HepG2 (cell line): Measurements from ENCODE around the gene USP25. TPM values are rescaled to one million over a fixed set of nuclear protein-coding genes. Genes with fewer than 3 reads are reported as not detected.

Experiments
- CENPX ChIP-seq: sonication (generic); formaldehyde crosslinking; IDR thresholded peaks from 2 replicates; pipeline ENCODE4 v1.9.0; 2021; ENCODE audit warnings: mild to moderate bottlenecking, missing genetic modification reagents, moderate library complexity
- ERF ChIP-seq: IDR thresholded peaks from 2 replicates; pipeline ENCODE4 v1.6.1; 2018; ENCODE audit warnings: missing biosample characterization, missing genetic modification reagents
- ETV5 ChIP-seq: IDR thresholded peaks from 2 replicates; pipeline ENCODE4 v1.6.1; 2018; ENCODE audit warnings: missing biosample characterization, missing genetic modification reagents, inconsistent platforms, borderline replicate concordance
- EZH2 ChIP-seq: conservative IDR thresholded peaks from 2 replicates; pipeline ENCODE4 v1.6.1; 2012; ENCODE audit warnings: mild to moderate bottlenecking, low read depth, low read length, moderate library complexity
- FOXA1 ChIP-seq, 2 experiments: fragments of 450-650 bp in 1 of 2; sonication (generic) in 1 of 2; formaldehyde crosslinking in 1 of 2; IDR thresholded peaks; 2 replicates each; pipeline versions ENCODE4 v1.4.0 to v1.6.1; 2016 to 2020; ENCODE audit warnings: missing genetic modification reagents in 1 of 2
- GABPB1 ChIP-seq: IDR thresholded peaks from 2 replicates; pipeline ENCODE4 v1.6.1; 2016; ENCODE audit warnings: mild to moderate bottlenecking, missing genetic modification reagents, moderate library complexity, missing compliant biosample characterization
- IKZF1 ChIP-seq: fragments of 450-650 bp; IDR thresholded peaks from 2 replicates; pipeline ENCODE4 v1.7.1; 2016
- KDM4B ChIP-seq: sonication (generic); formaldehyde crosslinking; IDR thresholded peaks from 2 replicates; pipeline ENCODE4 v1.4.0; 2020; ENCODE audit warnings: missing genetic modification reagents
- MAFK ChIP-seq, 2 experiments: IDR thresholded peaks in 1 of 2; conservative IDR thresholded peaks in 1 of 2; 2 replicates each; pipeline ENCODE4 v1.6.1; 2011; ENCODE audit warnings: improper control_type of control experiment in 2 of 2, low read length in 2 of 2
- MAX ChIP-seq: IDR thresholded peaks from 2 replicates; pipeline ENCODE4 v1.6.1; 2012; ENCODE audit warnings: inconsistent platforms
- MBD4 ChIP-seq: IDR thresholded peaks from 2 replicates; pipeline ENCODE4 v1.6.1; 2012; ENCODE audit warnings: low read length, inconsistent platforms, borderline replicate concordance
- MEIS2 ChIP-seq: sonication (generic); formaldehyde crosslinking; IDR thresholded peaks from 2 replicates; pipeline ENCODE4 v1.9.0; 2021; ENCODE audit warnings: mild to moderate bottlenecking, missing genetic modification reagents
- MIER2 ChIP-seq: IDR thresholded peaks from 2 replicates; pipeline ENCODE4 v1.6.1; 2016; ENCODE audit warnings: missing biosample characterization, missing genetic modification reagents
- MTF2 ChIP-seq: sonication (generic); formaldehyde crosslinking; IDR thresholded peaks from 2 replicates; pipeline ENCODE4 v1.5.0; 2020; ENCODE audit warnings: missing genetic modification reagents, borderline replicate concordance
- NCOR1 ChIP-seq: fragments of 200-600 bp; sonication (generic); IDR thresholded peaks from 2 replicates; pipeline ENCODE4 v1.7.0; 2017; ENCODE audit warnings: antibody characterized with exemption, low read length, borderline replicate concordance
- PAWR ChIP-seq: sonication (generic); formaldehyde crosslinking; IDR thresholded peaks from 2 replicates; pipeline ENCODE4 v1.4.0; 2020; ENCODE audit warnings: missing genetic modification reagents, mild to moderate bottlenecking, borderline replicate concordance
- POLR2A ChIP-seq, 2 experiments: IDR thresholded peaks; 2 replicates each; pipeline ENCODE4 v1.6.1; 2011; ENCODE audit warnings: low read depth in 2 of 2, low read length in 2 of 2, mild to moderate bottlenecking in 1 of 2, moderate library complexity in 1 of 2; ENCODE audit not compliant: insufficient read depth in 1 of 2
- POLR2AphosphoS5 ChIP-seq: IDR thresholded peaks from 2 replicates; pipeline ENCODE4 v1.6.1; 2012; ENCODE audit warnings: low read depth, low read length
- RBAK ChIP-seq: sonication (generic); formaldehyde crosslinking; IDR thresholded peaks from 2 replicates; pipeline ENCODE4 v1.5.1; 2020; ENCODE audit warnings: mild to moderate bottlenecking, missing genetic modification reagents
- RELA ChIP-seq: sonication (generic); formaldehyde crosslinking; IDR thresholded peaks from 2 replicates; pipeline ENCODE4 v1.4.0; 2020; ENCODE audit warnings: missing genetic modification reagents
- RNF219 ChIP-seq: sonication (generic); formaldehyde crosslinking; IDR thresholded peaks from 2 replicates; pipeline ENCODE4 v1.5.0; 2020; ENCODE audit warnings: mild to moderate bottlenecking, missing genetic modification reagents
- RXRA ChIP-seq: sonication (generic); formaldehyde crosslinking; IDR thresholded peaks from 2 replicates; pipeline ENCODE4 v1.5.1; 2020; ENCODE audit warnings: missing genetic modification reagents
- TBX2 ChIP-seq: sonication (generic); formaldehyde crosslinking; IDR thresholded peaks from 2 replicates; pipeline ENCODE4 v1.5.0; 2020; ENCODE audit warnings: missing genetic modification reagents, mild to moderate bottlenecking, borderline replicate concordance
- U2AF2 ChIP-seq: fragments of 200-400 bp; formaldehyde crosslinking; IDR thresholded peaks from 2 replicates; pipeline ENCODE4 v1.6.1; 2017; ENCODE audit warnings: low read depth, mild to moderate bottlenecking, low read length
- ZBTB20 ChIP-seq: sonication (generic); formaldehyde crosslinking; IDR thresholded peaks from 2 replicates; pipeline ENCODE4 v1.8.1; 2023; ENCODE audit warnings: missing genetic modification reagents, low read depth, mild to moderate bottlenecking, borderline replicate concordance
- ZFAT ChIP-seq: sonication (generic); formaldehyde crosslinking; conservative IDR thresholded peaks from 2 replicates; pipeline ENCODE4 v1.8.1; 2023; ENCODE audit warnings: missing genetic modification reagents, inconsistent platforms
- ZFP36 ChIP-seq: fragments of 150-350 bp; IDR thresholded peaks from 2 replicates; pipeline ENCODE4 v1.6.1; 2018; ENCODE audit warnings: borderline replicate concordance, low read length, low read depth; ENCODE audit not compliant: partially characterized antibody
- ZNF17 ChIP-seq: sonication (generic); formaldehyde crosslinking; IDR thresholded peaks from 2 replicates; pipeline ENCODE4 v1.5.0; 2020; ENCODE audit warnings: mild to moderate bottlenecking, missing genetic modification reagents
- ZNF24 ChIP-seq: fragments of 450-650 bp; IDR thresholded peaks from 2 replicates; pipeline ENCODE4 v1.6.1; 2017; ENCODE audit warnings: antibody characterized with exemption, mild to moderate bottlenecking
- ZNF33A ChIP-seq: sonication (generic); formaldehyde crosslinking; IDR thresholded peaks from 2 replicates; pipeline ENCODE4 v1.5.1; 2020; ENCODE audit warnings: missing genetic modification reagents, mild to moderate bottlenecking, moderate library complexity, borderline replicate concordance
- ZNF720 ChIP-seq: sonication (generic); formaldehyde crosslinking; IDR thresholded peaks from 2 replicates; pipeline ENCODE4 v1.4.0; 2020; ENCODE audit warnings: missing genetic modification reagents
- ZNF766 ChIP-seq: sonication (generic); formaldehyde crosslinking; IDR thresholded peaks from 2 replicates; pipeline ENCODE4 v1.5.0; 2020; ENCODE audit warnings: missing genetic modification reagents, borderline replicate concordance
- ZNF83 ChIP-seq: sonication (generic); formaldehyde crosslinking; IDR thresholded peaks from 2 replicates; pipeline ENCODE4 v1.4.0; 2020; ENCODE audit warnings: missing genetic modification reagents, mild to moderate bottlenecking, borderline replicate concordance
- ZSCAN22 ChIP-seq: sonication (generic); formaldehyde crosslinking; IDR thresholded peaks from 2 replicates; pipeline ENCODE4 v1.4.0; 2020; ENCODE audit warnings: mild to moderate bottlenecking, missing genetic modification reagents
- polyA plus RNA-seq, 8 experiments: library from polyadenylated mRNA; depleted of rRNA in 3 of 8; stranded (reverse) in 7 of 8; unstranded in 1 of 8; fragments of >200 nt; fragmentation: Illumina TruSeq in 4 of 8; extraction: Trizol in 4 of 8; gene quantifications; 2 replicates each; pipeline versions ENCODE4 v1.2.1 to v1.2.3, GENCODE V29; 2011 to 2016; ENCODE audit warnings: low read depth in 4 of 8, missing spikeins in 1 of 8, mixed read lengths in 1 of 8; ENCODE audit not compliant: insufficient read depth in 1 of 8
- total RNA-seq, 5 experiments: library from RNA; depleted of rRNA; stranded (reverse); fragments of >200 nt; fragmentation: Illumina TruSeq; extraction: Trizol; gene quantifications; 2 replicates each; pipeline ENCODE4 v1.2.3, GENCODE V29; 2016; ENCODE audit warnings: low read depth in 1 of 5

USP25 gene
- total and polyA plus RNA-seq, 2 of the 13 experiments (the other 11 are each of a cell fraction or from before 2014, with no cell fraction given): 12.4 to 26.3 TPM

DNA sequence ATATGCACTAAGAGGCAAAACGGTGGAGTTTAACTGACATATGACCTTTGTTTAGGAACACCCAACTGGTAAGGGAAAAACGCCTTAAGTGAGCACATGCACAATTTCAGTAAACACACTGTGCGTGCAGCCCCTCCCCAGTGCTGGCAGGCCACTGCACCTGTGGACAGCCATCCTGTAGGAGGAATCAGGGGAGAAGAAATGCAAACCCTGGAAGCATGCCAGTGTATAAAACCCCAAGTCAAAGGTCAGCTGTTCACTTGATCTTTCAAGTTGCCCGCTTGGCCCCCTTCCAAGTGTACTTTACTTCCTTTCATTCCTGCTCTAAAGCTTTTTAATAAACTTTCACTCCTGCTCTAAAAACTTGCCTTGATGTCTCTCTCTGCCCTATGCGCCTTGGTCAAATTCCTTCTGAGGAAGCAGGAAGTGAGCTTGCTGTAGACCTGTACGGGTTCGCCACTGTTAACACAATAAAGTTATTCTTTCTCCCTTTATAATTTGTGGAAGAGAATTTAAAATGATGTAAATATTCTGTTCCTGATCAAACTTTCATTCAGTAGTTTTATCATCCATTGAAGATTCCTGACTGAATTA is 31.8 kb downstream of the USP25 start (continued):
- TF ChIP-seq KDM4B (no peak), ZFAT (CRISPR knock-in tag) (no peak), TBX2 (CRISPR knock-in tag) (0 out of 2 replicates have a peak, but pooled peaks have one; percentile 22), MTF2 (CRISPR knock-in tag) (no peak), ERF (CRISPR knock-in tag) (no peak), MIER2 (CRISPR knock-in tag) (no peak), ZSCAN22 (CRISPR knock-in tag) (no peak), RNF219 (CRISPR knock-in tag) (no peak), ZNF766 (CRISPR knock-in tag) (no peak), RXRA (CRISPR knock-in tag) (no peak), ZNF24 (no peak), NCOR1 (peak; percentile 47; the same call in 1 of the 2 replicates), CENPX (CRISPR knock-in tag) (no peak), POLR2AphosphoS5 (no peak), IKZF1 (no peak), ETV5 (CRISPR knock-in tag) (peak; percentile 41; the same call in 1 of the 2 replicates), POLR2A (IDR thresholded peaks at IDR 0.05; ENCODE audit: insufficient read depth in 1 of 2, low read depth in 2 of 2, low read length in 2 of 2) (no peak), ZNF83 (CRISPR knock-in tag) (no peak), ZBTB20 (CRISPR knock-in tag) (no peak), ZNF17 (CRISPR knock-in tag) (no peak), MBD4 (no peak), ZNF720 (CRISPR knock-in tag) (no peak), ZFP36 (no peak), RELA (CRISPR knock-in tag) (no peak), PAWR (CRISPR knock-in tag) (no peak), FOXA1 (IDR thresholded peaks at IDR 0.05) (no peak), FOXA1 (CRISPR knock-in tag; IDR thresholded peaks at IDR 0.05) (no peak), ZNF33A (CRISPR knock-in tag) (no peak), MAFK (conservative IDR thresholded peaks at IDR 0.05 in 1 of 2, IDR thresholded peaks at IDR 0.05 in 1 of 2; ENCODE audit: low read length in 2 of 2) (no peak), MAX (peak; percentile 32; the same call in 1 of the 2 replicates), U2AF2 (no peak), RBAK (no peak), EZH2 (no peak), MEIS2 (CRISPR knock-in tag) (no peak), GABPB1 (no peak)
